ENCODE measurements around the gene CYP46A1.
"Not testable (repeated sequence)": the region's sequence is repeated elsewhere in the genome, so short reads cannot be mapped to it uniquely, and the experiment has no call there.

The CYP46A1 gene

DNA sequence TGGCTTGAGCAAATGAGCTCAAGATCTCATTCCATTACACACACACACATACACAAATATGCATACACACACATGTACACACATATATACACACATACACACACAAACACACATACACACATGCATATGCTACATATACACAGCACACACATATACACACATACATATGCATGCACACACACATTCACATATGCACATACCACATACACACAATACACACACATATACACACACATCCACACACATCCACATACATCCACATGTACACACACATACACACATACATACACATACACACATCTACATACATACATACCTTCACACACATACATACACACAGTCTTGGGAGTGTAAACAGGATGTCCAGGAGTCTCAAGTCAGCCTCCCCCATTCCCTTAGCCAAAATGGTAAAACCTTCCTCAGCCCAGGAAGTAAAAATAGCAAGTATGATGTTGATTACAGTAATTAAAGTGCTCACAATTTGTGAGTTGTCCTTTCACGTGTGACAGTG lies 26.4 kb upstream of the CYP46A1 start:
- DNase-seq (ENCODE audit: low read depth), result no peak

GRCh38 chr14:99658218-99658845 lies 25.8 kb upstream of the CYP46A1 start:
- no peak for DNase-seq (ENCODE audit: low read depth)

GRCh38 chr14:99659333-99659741 lies 24.8 kb upstream of the CYP46A1 start:
- DNase-seq (ENCODE audit: low read depth), result no peak

DNA sequence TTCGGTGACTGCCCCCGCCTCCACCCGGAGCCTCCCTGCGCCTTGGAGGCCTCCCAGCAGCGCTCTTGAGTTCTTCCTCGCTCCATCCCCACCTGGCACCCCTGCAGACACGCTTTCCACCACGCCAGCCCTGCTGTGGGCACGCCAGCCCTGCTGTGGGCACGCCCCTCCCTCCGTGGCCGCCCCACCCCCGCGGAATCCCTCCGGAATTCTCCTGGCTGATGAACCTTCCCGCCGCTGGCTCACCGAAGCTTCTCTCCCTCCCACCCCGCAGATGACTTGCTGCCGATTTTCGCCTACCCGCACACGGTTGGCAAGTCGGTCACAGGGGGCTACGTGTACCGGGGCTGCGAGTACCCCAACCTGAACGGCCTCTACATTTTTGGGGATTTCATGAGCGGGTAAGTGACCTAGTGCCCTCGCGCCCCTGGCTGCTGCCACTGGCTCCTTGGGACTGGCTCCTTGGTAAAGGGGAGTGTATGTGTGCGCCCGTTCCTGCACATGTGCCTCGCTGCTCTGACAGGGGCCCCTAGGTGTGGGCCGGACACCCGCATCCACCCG lies 24.0 kb upstream of the CYP46A1 start:
- no peak for DNase-seq (ENCODE audit: low read depth)

DNA sequence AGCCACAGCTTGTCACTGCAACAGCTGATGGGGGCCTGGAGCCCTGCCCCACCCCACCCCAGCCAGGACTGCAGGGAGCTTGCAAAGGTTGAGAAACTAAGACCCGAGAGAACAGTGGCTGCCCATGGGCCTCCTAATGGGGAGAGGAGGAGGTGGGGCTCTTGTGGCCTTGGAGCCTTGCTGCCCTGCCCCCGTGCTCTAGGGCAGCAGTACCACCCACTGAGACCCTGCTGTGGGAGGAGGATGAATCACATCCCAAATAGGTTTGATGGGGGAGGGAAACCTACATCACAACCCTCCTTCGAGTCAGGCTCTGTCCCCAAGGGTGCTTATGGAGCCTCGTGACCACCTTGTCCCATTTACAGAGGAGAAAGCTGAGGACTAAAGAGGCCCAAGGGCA lies 23.3 kb upstream of the CYP46A1 start:
- DNase-seq (ENCODE audit: low read depth), result no peak

GRCh38 chr14:99661206-99661605 lies 22.9 kb upstream of the CYP46A1 start:
- not testable (repeated sequence) for DNase-seq (ENCODE audit: low read depth)

DNA sequence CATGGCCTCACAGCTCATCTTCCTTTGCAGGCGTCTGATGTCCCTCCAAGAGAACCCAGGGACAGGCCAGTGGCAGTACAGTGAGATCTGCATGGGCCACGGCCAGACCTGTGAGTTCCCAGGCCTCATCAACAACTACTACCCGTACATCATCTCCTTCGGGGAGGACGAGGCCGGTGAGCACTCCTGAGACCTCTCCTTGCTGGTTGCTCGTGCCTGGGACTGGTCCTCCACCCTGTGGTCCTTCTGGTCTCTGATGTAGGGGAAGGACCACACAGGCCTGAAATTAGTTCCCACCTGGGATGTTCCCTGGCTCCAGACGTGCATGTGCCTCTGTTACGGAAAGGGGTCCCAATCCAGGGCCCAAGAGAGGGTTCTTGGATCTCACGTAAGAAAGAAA lies 21.3 kb upstream of the CYP46A1 start:
- no peak for DNase-seq (ENCODE audit: low read depth)

DNA sequence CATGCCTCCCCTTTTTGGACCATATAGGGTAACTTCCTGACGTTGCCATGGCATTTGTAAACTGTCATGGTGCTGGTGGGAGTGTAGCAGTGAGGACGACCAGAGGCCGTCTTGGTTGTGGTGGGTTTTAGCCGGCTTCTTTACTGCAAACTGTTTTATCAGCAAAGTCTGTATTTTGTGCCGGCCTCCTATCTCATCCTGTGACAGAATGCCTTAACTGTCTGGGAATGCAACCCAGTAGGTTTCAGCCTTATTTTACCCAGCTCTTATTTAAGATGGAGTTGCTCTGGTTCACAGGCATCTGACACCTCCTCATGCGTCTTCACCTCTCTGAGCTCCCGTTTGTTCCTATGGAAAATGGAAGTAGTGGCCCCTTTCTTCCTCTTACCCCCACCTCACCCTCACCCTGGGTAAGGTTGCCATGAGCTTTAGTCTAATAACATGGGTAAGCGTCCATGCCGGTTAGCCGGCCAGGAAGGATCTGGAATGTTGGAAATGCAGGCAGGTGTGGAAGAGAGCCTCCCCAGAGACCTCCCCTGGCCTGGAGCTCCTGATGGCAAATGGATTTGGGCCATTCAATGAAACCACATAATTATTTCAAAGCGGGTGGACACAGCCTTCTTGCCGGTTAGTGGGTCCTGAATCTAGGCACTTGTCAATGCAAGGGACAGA lies 20.6 kb upstream of the CYP46A1 start:
- DNase-seq (ENCODE audit: low read depth), result no peak

- DNase-seq (ENCODE audit: low read depth), result no peak
These were observed 19.8 kb upstream of the CYP46A1 start for GRCh38 chr14:99664058-99664936.

- DNase-seq (ENCODE audit: low read depth), result no peak
These were observed 19.2 kb upstream of the CYP46A1 start for GRCh38 chr14:99664937-99665273.

- DNase-seq (ENCODE audit: low read depth), result no peak
These were observed 17.6 kb upstream of the CYP46A1 start for GRCh38 chr14:99666533-99666932.

DNA sequence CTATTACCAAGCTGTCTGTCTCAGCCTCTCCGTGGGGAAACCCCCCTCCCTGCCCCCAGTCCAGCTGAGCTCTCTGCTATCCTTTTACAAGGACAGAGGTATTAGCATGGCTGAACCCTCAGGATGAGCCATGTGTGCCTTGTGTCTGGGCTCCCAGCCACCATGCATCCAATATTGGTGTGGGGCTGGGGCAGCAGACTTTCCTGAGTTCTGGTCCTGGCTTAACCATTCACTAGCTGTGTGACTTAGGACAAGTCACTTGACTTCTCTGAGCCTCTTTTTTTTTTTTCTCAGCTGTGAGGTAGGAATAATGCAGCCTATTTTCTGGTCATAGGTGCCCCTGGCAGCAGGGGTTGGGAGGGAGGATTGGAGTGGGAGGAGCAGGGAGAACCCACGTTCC lies 17.1 kb upstream of the CYP46A1 start:
- DNase-seq (ENCODE audit: low read depth), result no peak

DNA sequence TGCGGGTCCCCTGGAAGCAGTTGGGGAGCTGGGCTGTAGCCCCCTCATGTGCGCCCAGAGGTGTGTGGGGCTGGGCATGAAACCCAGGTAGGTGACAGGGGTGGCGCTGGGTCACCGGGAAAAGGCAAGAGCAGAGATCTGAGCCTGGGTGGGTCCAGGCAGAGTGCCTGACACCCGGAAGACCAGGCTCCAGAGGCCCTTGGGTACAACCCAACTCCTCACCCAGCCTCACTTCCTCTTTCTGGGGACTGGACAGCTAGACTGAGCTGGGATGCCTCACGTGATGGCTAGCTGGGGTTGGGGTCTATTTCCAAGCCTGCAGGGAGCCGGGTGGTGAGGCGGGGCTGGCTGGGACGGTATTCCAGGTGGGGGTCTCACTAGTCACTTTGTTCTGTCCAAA lies 16.3 kb upstream of the CYP46A1 start:
- DNase-seq (ENCODE audit: low read depth), result no peak

DNA sequence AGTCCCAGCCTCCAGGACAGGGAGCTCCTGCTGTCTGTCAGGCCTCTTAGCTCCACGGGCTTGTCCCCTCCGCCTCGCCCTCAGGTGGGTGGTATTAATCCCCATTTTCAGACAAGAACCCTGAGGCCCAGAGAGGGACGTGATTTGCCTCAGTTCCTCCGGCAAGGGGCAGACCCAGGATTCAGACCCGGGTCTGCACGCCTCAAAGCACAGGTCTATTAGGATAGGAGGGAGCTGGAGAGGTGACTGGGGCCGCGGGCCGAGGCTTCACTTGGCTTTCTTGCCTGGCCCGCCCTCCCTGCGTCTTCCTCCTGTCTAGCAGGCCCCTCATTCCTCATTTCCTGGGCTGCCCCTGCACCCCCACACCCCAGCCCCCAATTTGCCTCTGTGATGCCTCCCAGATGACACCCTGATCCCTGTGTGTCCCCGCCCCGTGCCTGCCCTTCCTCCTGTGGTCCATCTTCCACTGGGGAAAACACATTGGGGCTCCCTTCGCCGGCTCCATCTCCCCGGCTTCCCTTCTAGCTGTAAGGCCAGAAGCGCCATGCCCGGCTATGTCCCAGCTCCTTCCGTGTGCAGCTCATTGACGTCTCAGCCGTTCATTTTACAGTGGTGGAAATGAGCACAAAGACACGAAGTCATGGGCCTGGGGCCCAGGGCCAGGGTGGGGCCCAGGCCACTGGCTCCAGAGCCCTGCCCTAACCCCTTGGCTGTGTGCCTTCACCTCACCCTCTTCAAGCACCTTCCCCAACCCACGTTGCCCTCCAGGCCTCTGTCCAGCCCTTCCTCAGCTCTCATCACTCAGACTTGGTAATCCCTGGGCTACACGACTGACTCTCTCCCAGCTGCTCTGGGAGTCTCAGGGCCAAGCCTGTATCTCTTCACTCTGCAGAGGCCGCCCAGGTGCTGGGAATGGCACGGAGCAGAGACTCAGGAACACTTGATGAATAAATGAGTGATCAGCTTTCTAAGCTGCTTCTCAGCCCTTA lies 15.5 kb upstream of the CYP46A1 start:
- no peak for DNase-seq (ENCODE audit: low read depth)

DNA sequence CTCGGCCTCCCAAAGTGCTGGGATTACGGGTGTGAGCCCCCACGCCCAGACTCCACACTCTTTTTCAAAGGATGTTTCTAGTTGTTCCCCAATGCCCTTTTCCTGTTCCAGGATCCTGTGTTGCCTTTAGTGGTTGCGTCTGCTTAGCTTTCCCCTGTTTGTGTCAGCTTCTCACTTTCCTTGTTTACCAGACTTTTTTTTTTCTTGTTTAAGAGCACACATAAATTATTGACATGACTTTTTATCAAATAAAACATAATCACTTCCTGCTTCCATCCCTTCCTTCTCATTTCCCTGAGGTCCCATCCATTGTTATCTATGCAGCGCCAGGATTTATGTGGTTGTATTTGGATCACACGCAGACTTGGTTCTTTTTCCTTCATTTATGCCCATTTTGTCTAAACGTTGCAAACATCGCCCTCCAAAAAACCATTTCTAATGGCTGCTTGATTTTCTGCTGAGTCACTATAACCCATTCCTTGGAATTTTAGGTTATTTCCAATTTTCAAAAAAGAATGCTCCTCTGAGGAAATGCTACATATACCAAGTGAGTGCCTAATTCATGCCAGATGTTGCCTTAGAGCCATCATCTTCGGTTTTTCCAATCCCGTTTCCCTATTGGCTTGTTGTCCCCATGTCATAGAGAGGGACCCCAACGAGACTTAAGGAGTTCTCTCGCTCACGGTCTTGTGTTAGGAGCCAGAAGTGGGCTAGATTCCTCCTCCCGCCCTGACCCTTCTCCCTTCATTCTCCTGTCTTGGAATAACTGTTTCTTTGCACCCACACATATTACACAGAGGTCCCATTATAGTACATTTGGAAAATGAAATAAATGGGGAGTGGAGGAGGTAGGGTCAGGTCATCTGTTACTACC lies 13.5 kb upstream of the CYP46A1 start:
- no peak for DNase-seq (ENCODE audit: low read depth)

GRCh38 chr14:99671235-99672224 lies 12.6 kb upstream of the CYP46A1 start:
- DNase-seq (ENCODE audit: low read depth), result no peak

DNA sequence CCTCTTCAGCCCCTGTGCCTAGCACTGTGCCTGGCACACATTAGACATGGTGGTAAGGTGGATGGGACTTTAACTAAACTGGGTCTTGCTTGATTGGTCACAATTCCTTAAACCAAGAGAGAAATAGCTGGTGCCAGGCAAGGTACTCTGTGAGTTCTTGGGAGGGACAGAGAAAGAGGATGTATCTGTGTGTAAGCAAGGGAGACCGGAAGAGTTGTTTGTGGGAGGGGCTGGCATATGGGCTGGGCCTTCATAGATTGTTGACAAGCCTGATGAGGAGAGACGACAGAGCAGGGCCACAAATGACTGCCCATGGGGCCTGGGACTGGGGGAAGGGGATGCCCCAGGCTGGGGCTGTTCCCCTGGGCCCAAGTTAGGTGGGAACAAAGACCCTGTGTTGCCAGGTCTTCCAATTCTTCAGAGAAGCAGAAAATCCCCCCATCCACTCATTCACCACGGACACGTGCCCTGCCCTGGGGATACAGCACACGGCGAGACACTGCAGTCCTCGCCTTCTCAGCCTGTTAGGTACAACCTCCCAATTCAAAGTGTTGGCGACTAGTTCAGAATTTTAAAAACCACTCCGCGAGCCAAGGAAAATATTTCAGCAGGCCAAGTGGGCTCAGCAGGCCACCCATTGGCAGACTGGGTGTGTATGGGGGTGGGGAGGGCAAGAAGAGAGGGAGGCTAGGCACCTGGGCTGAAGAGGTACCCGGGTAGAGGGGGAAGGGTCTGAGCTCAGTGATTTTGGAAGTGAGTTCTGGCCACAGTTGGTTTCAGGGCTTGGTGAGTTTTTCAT lies 11.4 kb upstream of the CYP46A1 start:
- DNase-seq (ENCODE audit: low read depth), result no peak
